ENCODE results near the gene GPR17.

DNA sequence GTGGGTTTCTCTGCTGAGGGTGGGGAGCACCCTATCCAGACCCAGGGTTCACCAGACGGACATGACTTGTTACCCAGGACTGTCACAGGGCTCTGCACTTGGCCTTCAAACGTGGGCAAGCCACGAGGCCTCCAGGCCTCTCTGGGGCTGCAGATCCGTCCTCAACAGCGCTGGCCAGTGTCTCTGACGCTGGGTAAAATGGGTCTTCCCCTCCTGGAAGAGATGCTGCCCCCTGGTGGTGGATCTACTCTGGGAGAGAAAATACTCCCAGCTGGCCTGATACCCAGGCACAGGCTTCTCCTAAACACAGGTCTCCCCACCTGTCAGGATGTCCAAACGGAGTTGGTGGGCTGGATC lies 3.7 kb downstream of the GPR17 start:
- TF ChIP-seq, protein P1, sequence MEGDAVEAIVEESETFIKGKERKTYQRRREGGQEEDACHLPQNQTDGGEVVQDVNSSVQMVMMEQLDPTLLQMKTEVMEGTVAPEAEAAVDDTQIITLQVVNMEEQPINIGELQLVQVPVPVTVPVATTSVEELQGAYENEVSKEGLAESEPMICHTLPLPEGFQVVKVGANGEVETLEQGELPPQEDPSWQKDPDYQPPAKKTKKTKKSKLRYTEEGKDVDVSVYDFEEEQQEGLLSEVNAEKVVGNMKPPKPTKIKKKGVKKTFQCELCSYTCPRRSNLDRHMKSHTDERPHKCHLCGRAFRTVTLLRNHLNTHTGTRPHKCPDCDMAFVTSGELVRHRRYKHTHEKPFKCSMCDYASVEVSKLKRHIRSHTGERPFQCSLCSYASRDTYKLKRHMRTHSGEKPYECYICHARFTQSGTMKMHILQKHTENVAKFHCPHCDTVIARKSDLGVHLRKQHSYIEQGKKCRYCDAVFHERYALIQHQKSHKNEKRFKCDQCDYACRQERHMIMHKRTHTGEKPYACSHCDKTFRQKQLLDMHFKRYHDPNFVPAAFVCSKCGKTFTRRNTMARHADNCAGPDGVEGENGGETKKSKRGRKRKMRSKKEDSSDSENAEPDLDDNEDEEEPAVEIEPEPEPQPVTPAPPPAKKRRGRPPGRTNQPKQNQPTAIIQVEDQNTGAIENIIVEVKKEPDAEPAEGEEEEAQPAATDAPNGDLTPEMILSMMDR (IDR thresholded peaks at IDR 0.05), result peak; percentile 72 to 94 (median 78)
- no peak for TF ChIP-seq POLR2A (IDR thresholded peaks at IDR 0.05)
